ENCODE measurements around the gene CSNK2B. TPM values are rescaled to one million over a fixed set of nuclear protein-coding genes. Genes with fewer than 3 reads are reported as not detected.

The CSNK2B gene
- total and polyA plus RNA-seq, 9 of the 15 experiments (the other 6 are each of a cell fraction or from before 2014, with no cell fraction given): 120 to 1,126 (median 529) TPM

GRCh38 chr6:31657406-31658157 is 8.3 kb upstream of the CSNK2B start (continued):
- TF ChIP-seq, protein P1, sequence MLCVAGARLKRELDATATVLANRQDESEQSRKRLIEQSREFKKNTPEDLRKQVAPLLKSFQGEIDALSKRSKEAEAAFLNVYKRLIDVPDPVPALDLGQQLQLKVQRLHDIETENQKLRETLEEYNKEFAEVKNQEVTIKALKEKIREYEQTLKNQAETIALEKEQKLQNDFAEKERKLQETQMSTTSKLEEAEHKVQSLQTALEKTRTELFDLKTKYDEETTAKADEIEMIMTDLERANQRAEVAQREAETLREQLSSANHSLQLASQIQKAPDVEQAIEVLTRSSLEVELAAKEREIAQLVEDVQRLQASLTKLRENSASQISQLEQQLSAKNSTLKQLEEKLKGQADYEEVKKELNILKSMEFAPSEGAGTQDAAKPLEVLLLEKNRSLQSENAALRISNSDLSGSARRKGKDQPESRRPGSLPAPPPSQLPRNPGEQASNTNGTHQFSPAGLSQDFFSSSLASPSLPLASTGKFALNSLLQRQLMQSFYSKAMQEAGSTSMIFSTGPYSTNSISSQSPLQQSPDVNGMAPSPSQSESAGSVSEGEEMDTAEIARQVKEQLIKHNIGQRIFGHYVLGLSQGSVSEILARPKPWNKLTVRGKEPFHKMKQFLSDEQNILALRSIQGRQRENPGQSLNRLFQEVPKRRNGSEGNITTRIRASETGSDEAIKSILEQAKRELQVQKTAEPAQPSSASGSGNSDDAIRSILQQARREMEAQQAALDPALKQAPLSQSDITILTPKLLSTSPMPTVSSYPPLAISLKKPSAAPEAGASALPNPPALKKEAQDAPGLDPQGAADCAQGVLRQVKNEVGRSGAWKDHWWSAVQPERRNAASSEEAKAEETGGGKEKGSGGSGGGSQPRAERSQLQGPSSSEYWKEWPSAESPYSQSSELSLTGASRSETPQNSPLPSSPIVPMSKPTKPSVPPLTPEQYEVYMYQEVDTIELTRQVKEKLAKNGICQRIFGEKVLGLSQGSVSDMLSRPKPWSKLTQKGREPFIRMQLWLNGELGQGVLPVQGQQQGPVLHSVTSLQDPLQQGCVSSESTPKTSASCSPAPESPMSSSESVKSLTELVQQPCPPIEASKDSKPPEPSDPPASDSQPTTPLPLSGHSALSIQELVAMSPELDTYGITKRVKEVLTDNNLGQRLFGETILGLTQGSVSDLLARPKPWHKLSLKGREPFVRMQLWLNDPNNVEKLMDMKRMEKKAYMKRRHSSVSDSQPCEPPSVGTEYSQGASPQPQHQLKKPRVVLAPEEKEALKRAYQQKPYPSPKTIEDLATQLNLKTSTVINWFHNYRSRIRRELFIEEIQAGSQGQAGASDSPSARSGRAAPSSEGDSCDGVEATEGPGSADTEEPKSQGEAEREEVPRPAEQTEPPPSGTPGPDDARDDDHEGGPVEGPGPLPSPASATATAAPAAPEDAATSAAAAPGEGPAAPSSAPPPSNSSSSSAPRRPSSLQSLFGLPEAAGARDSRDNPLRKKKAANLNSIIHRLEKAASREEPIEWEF (CRISPR knock-in tag; IDR thresholded peaks at IDR 0.05): 0 out of 2 replicates have a peak, but pooled peaks have one; percentile 50
- TF ChIP-seq, protein P2, sequence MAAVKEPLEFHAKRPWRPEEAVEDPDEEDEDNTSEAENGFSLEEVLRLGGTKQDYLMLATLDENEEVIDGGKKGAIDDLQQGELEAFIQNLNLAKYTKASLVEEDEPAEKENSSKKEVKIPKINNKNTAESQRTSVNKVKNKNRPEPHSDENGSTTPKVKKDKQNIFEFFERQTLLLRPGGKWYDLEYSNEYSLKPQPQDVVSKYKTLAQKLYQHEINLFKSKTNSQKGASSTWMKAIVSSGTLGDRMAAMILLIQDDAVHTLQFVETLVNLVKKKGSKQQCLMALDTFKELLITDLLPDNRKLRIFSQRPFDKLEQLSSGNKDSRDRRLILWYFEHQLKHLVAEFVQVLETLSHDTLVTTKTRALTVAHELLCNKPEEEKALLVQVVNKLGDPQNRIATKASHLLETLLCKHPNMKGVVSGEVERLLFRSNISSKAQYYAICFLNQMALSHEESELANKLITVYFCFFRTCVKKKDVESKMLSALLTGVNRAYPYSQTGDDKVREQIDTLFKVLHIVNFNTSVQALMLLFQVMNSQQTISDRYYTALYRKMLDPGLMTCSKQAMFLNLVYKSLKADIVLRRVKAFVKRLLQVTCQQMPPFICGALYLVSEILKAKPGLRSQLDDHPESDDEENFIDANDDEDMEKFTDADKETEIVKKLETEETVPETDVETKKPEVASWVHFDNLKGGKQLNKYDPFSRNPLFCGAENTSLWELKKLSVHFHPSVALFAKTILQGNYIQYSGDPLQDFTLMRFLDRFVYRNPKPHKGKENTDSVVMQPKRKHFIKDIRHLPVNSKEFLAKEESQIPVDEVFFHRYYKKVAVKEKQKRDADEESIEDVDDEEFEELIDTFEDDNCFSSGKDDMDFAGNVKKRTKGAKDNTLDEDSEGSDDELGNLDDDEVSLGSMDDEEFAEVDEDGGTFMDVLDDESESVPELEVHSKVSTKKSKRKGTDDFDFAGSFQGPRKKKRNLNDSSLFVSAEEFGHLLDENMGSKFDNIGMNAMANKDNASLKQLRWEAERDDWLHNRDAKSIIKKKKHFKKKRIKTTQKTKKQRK (IDR thresholded peaks at IDR 0.05; ENCODE audit: borderline replicate concordance, low read depth, low read length): no peak
- TF ChIP-seq SPI1 (IDR thresholded peaks at IDR 0.05; ENCODE audit: borderline replicate concordance, low read depth, low read length) (0 out of 2 replicates have a peak, but pooled peaks have one; percentile 38), JUND (IDR thresholded peaks at IDR 0.05; ENCODE audit: borderline replicate concordance, low read depth, low read length) (peak; percentile 41; the same call in 1 of the 2 replicates), JUND (tag; IDR thresholded peaks at IDR 0.05; ENCODE audit: borderline replicate concordance, low read depth, low read length) (no peak), TRIM28 (IDR thresholded peaks at IDR 0.05) (no peak), PML (IDR thresholded peaks at IDR 0.05; ENCODE audit: low read length) (0 out of 2 replicates have a peak, but pooled peaks have one; percentile 43), CEBPB (tag; IDR thresholded peaks at IDR 0.05) (no peak), FOXJ2 (tag; IDR thresholded peaks at IDR 0.05) (no peak), ZNF431 (CRISPR knock-in tag; IDR thresholded peaks at IDR 0.05) (peak; percentile 42; the same call in 1 of the 2 replicates)
- TF ChIP-seq, protein P3, sequence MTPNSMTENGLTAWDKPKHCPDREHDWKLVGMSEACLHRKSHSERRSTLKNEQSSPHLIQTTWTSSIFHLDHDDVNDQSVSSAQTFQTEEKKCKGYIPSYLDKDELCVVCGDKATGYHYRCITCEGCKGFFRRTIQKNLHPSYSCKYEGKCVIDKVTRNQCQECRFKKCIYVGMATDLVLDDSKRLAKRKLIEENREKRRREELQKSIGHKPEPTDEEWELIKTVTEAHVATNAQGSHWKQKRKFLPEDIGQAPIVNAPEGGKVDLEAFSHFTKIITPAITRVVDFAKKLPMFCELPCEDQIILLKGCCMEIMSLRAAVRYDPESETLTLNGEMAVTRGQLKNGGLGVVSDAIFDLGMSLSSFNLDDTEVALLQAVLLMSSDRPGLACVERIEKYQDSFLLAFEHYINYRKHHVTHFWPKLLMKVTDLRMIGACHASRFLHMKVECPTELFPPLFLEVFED (CRISPR knock-in tag; conservative IDR thresholded peaks at IDR 0.05): 0 out of 2 replicates have a peak, but pooled peaks have one; percentile 12
- TF ChIP-seq, protein P4, sequence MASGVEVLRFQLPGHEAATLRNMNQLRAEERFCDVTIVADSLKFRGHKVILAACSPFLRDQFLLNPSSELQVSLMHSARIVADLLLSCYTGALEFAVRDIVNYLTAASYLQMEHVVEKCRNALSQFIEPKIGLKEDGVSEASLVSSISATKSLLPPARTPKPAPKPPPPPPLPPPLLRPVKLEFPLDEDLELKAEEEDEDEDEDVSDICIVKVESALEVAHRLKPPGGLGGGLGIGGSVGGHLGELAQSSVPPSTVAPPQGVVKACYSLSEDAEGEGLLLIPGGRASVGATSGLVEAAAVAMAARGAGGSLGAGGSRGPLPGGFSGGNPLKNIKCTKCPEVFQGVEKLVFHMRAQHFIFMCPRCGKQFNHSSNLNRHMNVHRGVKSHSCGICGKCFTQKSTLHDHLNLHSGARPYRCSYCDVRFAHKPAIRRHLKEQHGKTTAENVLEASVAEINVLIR (CRISPR knock-in tag; IDR thresholded peaks at IDR 0.05): peak; percentile 35; the same call in 1 of the 2 replicates
